Adrenal gland (tissue), 12 donors: ENCODE measurements around the gene VAMP1. TPM values are rescaled to one million over a fixed set of nuclear protein-coding genes. Genes with fewer than 3 reads are reported as not detected.

Source experiments
- DNase-seq, 7 donors: peaks; one replicate each; pipeline ENCODE4 v3.0.0-alpha.2; 2019 to 2020
- H3K27ac ChIP-seq, 5 donors: fragments of 200-600 bp; sonication (generic) in 4 of 5; 1 replicate in 3 of 5; 2 replicates in 2 of 5; pipeline versions ENCODE4 v1.5.1 to v1.8.0; 2016 to 2020; ENCODE audit warnings: mild to moderate bottlenecking in 1 of 5
- H3K27me3 ChIP-seq: fragments of 200-600 bp; 2 replicates; pipeline ENCODE4 v1.8.0; 2021
- H3K36me3 ChIP-seq, 2 donors: fragments of 200-600 bp; replicated peaks in 1 of 2; 1 replicate in 1 of 2; 2 replicates in 1 of 2; pipeline versions ENCODE4 v1.5.1 to v1.8.0; 2018 to 2022
- H3K4me1 ChIP-seq, 2 donors: fragments of 200-600 bp; replicated peaks in 1 of 2; 1 replicate in 1 of 2; 2 replicates in 1 of 2; pipeline versions ENCODE4 v1.5.1 to v1.8.0; 2018 to 2021
- H3K4me3 ChIP-seq, 4 donors: fragments of 200-600 bp; sonication (generic) in 3 of 4; one replicate each; pipeline ENCODE4 v1.5.1; 2016 to 2018
- H3K9me3 ChIP-seq, 3 donors: fragments of 200-600 bp; sonication (generic) in 1 of 3; replicated peaks in 1 of 3; 1 replicate in 2 of 3; 2 replicates in 1 of 3; pipeline versions ENCODE4 v1.5.1 to v1.8.0; 2016 to 2021
- CTCF ChIP-seq, 6 experiments: fragments of 450-650 bp in 4 of 6; fragments of 200-600 bp in 2 of 6; sonication (generic) in 1 of 6; IDR thresholded peaks; 1 replicate in 5 of 6; 2 replicates in 1 of 6; pipeline versions ENCODE4 v1.5.1 to v1.8.0; 2016 to 2021; ENCODE audit warnings: antibody characterized with exemption in 6 of 6, mild to moderate bottlenecking in 2 of 6, moderate library complexity in 1 of 6
- POLR2A ChIP-seq, 2 donors: fragments of 450-650 bp; IDR thresholded peaks; one replicate each; pipeline ENCODE4 v1.6.1; 2017; ENCODE audit warnings: antibody characterized with exemption in 2 of 2, mild to moderate bottlenecking in 2 of 2, moderate library complexity in 1 of 2
- WGBS, 4 donors: extraction: QIAGEN DNeasy Blood & Tissue Kit in 2 of 4; methylation state at CpG; one replicate each; pipeline versions ENCODE4 v1.1.5 to v1.1.7; 2013 to 2017; 5-methylcytosine and 5-hydroxymethylcytosine counted together
- intact Hi-C, 2 donors: fragments of 100-400 bp; cut with DNase I; formaldehyde crosslinking; loops; one replicate each; pipeline versions ENCODE4 v1.14.1 to v1.15.0; 2022 to 2023
- polyA plus RNA-seq, 3 donors: library from polyadenylated mRNA; stranded (reverse); fragments of 200-250 nt in 2 of 3; fragments of 350-450 nt in 1 of 3; fragmentation: Illumina TruSeq in 1 of 3; extraction: RNeasy Lipid Tissue Mini Kit (QIAGEN cat#74804) in 1 of 3; gene quantifications; one replicate each; pipeline ENCODE4 v1.2.3, GENCODE V29; 2013 to 2014
- total RNA-seq, 9 donors: library from RNA; depleted of rRNA in 4 of 9; stranded (reverse); fragments of >200 nt in 4 of 9; fragments of 120-200 nt in 1 of 9; fragmentation: NEBNext Ultra II Directional in 1 of 9; extraction: Animal tissue kit (Norgen Biotek cat#: 25700) in 1 of 9; gene quantifications; one replicate each; pipeline versions ENCODE4 v1.1.0 to v1.2.4, GENCODE V29; 2013 to 2023
- donor health status: healthy with polysubstance abuse.
- donor health status: Bipolar disorder and iron deficiency.
- donor health status: DM: yes; HTN: yes; CAD: no.
- donor health status: DM: no; HTN: no; CAD: no.
- donor health status: DM: no; HTN: no; CAD: no.
- donor health status: DM: yes; HTN: yes; CAD: no.

VAMP1 gene
- total and polyA plus RNA-seq, 12 donors = 2.8 to 26.7 (median 9.1) TPM

DNA sequence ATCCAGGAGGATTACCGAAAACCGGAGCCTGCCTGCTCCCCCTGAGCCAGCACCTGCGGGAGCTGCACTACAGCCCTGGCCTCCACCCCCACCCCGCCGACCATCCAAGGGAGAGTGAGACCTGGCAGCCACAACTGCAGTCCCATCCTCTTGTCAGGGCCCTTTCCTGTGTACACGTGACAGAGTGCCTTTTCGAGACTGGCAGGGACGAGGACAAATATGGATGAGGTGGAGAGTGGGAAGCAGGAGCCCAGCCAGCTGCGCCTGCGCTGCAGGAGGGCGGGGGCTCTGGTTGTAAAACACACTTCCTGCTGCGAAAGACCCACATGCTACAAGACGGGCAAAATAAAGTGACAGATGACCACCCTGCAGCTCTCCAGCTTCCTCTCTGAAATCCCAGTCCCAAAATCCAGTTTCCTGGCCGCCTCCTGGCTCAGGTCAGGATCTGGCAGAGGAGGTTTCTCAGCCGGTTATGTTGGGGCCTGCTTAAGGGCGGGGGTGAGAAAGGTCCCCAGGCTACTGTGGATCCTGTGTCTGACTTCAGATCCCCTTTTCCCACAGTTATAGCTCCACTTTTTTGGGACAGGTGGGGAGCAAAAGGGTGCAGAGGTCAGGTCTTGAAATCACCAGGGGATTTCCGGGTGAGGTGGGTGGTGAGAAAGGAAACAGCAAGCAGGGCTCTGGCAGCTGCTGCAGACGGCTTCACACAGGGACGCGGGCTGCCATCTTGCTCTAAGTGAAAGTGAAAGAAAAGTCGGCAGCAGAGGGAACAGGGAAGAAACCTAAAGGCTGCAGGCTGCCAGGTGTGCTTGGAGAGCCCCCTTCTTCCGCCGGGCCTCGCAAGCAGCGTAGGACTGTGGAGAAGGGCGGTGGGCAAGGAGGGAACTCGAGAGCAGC, 18.9 kb downstream of the VAMP1 start, which contains the start of gene TAPBPL:
TSS of gene TAPBPL (plus strand) at position 695 of the 897 bp plus-strand sequence. CDS start 207 bp downstream, outside the sequence.
- peak; percentile 84 to 95 (median 90) for DNase-seq
- TF ChIP-seq POLR2A (IDR thresholded peaks at IDR 0.05) (peak; percentile 49 to 75), CTCF (IDR thresholded peaks at IDR 0.05) (no peak)
- Histone ChIP-seq H3K27ac (peak within 1 kb of the TSS; percentile 92 to 98 (median 95)), H3K36me3 (peaks cover 0 to 13% of the 10 kb centered on the region in 2 donors), H3K9me3 (no peaks in the 10 kb centered on the region), H3K4me1 (peaks cover 21 to 23% of the 10 kb centered on the region in 2 donors), H3K27me3 (no peaks in the 10 kb centered on the region), H3K4me3 (peak within 1 kb of the TSS; percentile 59 to 88 (median 84))
- 0 to 2% (median 1%) methylated on average over 18 to 27 of the region's 27 CpGs for WGBS, 4 donors
- intact Hi-C loops = loop anchor here in 1 of 2 donors (5.0 kb wide), 1 partner anchor 64 kb away; no protein-coding TSS in a partner anchor

- H3K9me3 ChIP-seq = no peaks in the 10 kb centered on the region
- H3K27me3 ChIP-seq = no peaks in the 10 kb centered on the region
- peaks cover 0 to 16% of the 10 kb centered on the region in 2 donors for H3K36me3 ChIP-seq
- intact Hi-C loops = loop anchor here in 1 of 2 donors (5.0 kb wide), 1 partner anchor 64 kb away; no protein-coding TSS in a partner anchor
- no peak for TF ChIP-seq POLR2A (IDR thresholded peaks at IDR 0.05)
- peak overlapping the region in 2 of 4 donors; percentile 59 to 83 for H3K4me3 ChIP-seq
- peaks cover 21 to 23% of the 10 kb centered on the region in 2 donors for H3K4me1 ChIP-seq
- peak overlapping the region in 4 of 5 donors; percentile 92 to 98 (median 96) for H3K27ac ChIP-seq
- WGBS, 4 donors = 9 to 11% (median 10%) methylated on average over 11 of the region's 11 CpGs
- DNase-seq = peak in 1 of 7 donors; percentile 48
Measured at GRCh38 chr12:6450869-6451347, 19.6 kb downstream of the VAMP1 start.

GRCh38 chr12:6450091-6450868, 20.2 kb downstream of the VAMP1 start:
- DNase-seq = peak in 2 of 7 donors; percentile 14 to 49
- 77 to 79% (median 78%) methylated on average over 16 of the region's 16 CpGs for WGBS, 4 donors
- peak overlapping the region in 3 of 5 donors; percentile 92 to 98 (median 95) for H3K27ac ChIP-seq

More at GRCh38 chr12:6450091-6450868, 20.2 kb downstream of the VAMP1 start:
- no peaks in the 10 kb centered on the region for H3K27me3 ChIP-seq
- H3K9me3 ChIP-seq = no peaks in the 10 kb centered on the region
- intact Hi-C loops = loop anchor here in 1 of 2 donors (5.0 kb wide), 1 partner anchor 63 kb away; no protein-coding TSS in a partner anchor
- H3K36me3 ChIP-seq = peaks cover 0 to 20% of the 10 kb centered on the region in 2 donors
- TF ChIP-seq POLR2A (IDR thresholded peaks at IDR 0.05) (no peak), CTCF (IDR thresholded peaks at IDR 0.05) (no peak)
- peaks cover 21 to 23% of the 10 kb centered on the region in 2 donors for H3K4me1 ChIP-seq
- peak overlapping the region in 2 of 4 donors; percentile 59 to 83 for H3K4me3 ChIP-seq
